ENCODE measurements around the gene RCC2. TPM values are rescaled to one million over a fixed set of nuclear protein-coding genes. Genes with fewer than 3 reads are reported as not detected.
A peak's percentile ranks its signal among the peaks of the same experiment; 100 is the strongest.

RCC2 gene
- polyA plus RNA-seq, 1 donor, result 99.2 TPM

DNA sequence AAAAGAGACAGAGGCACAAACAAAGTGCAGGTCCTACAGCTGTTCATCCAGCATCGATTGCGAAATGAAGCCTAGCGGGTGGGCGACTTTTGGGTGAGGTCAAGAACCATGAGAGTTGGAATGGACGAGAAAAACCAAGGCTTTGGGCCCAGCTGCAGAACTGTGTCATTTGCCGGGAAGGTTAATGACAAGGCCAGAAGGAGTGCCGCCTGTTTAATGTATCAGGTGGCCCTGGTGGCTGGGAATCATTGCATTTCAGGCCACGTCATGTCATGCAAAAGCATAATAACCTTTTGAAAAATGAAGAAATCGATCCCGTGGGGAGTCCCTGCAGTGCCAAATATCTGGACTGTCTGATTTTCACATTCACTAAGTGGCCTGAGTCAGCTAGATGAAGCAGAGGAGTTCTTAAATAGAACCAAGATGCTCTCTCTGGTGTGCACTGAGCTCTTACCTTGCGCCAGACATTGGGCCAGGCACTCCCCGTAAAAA lies 8.1 kb upstream of the RCC2 start:
- DNase-seq, result no peak

DNA sequence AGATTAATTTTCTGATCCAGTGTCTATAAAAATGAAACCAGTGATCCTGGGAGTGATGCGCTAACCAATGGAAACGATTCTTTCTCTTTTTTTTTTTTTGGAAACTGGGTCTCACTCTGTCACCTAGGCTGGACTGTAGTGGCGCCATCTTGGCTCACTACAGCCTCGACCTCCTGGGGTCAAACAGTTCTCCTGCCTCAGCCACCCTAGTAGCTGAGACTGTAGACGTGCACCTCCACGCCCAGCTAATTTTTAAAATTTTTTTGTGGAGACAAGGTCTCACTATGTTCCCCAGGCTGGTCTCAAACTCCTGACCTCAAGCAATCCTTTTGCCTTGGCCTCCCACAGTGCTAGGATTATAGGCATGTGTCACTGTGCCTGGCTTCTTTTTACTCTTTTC lies 3.4 kb upstream of the RCC2 start:
- DNase-seq, result no peak

DNA sequence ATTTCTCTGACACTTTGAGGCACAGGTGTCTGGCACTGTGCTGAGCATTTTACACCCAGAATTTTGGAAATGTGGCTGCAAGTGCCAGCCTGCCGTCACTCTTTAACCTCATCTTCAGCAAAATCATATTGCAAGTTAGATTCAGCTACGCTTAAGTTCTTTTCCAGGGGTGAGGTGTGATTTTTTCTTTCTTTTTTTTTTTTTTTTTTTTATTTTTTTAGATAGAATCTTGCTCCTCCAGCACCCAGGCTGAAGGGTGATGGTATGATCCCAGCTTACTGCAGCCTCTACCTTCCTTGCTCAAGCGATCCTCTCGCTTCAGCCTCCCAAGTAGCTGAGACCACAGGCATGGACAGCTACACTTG lies 2.5 kb upstream of the RCC2 start:
- DNase-seq, result no peak

DNA sequence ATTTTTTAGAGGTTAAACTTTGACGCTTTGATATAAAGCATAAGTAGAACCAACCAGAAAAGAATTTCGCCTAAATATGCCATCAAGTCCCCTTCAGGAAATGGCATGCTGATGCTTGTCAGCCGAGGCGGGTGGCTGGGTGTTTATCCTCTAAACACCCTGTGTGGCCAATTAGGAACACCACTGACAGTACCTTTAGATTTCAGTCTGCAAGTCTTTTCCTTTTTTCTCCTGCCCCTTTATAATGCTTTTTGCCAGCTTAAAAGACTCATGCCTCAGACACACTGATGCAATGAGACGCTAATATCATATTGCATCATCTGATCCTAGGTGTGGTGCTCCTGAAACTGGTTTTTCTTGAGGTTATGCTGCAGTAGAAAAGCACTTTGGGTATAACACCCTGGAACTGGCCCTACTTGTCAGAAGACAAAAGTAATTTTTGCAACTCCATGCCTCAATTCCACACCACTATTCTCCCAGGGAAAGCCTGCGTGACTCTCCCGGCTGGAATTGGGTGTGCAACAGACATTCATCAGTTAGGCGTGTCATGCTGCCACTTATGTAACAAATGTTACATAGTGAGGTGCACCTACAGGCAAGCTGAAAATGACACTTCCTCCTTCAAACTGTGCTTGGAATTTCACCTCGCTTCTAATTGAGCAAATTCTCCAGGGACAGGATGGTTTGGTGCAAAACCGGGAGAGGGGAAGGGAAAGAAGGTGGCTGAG lies 2.0 kb upstream of the RCC2 start:
- no peak for DNase-seq

DNA sequence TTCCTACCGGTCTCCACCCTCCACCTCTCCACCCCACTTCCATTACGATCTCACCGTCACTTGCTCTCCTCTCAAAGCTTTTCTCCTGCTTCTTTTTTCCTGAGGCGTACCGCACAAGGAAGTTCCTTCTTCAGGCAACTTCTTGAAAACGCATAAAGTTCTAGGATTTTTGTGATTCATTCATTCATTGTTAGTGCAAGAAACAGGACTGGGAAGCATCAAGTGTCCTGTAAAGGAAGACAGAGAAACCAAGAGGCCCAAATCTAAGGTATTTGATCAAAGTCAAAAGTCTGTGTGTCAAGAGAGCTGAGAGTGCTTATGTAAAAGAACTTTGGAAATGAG lies 1.3 kb upstream of the RCC2 start:
- DNase-seq, result no peak

DNA sequence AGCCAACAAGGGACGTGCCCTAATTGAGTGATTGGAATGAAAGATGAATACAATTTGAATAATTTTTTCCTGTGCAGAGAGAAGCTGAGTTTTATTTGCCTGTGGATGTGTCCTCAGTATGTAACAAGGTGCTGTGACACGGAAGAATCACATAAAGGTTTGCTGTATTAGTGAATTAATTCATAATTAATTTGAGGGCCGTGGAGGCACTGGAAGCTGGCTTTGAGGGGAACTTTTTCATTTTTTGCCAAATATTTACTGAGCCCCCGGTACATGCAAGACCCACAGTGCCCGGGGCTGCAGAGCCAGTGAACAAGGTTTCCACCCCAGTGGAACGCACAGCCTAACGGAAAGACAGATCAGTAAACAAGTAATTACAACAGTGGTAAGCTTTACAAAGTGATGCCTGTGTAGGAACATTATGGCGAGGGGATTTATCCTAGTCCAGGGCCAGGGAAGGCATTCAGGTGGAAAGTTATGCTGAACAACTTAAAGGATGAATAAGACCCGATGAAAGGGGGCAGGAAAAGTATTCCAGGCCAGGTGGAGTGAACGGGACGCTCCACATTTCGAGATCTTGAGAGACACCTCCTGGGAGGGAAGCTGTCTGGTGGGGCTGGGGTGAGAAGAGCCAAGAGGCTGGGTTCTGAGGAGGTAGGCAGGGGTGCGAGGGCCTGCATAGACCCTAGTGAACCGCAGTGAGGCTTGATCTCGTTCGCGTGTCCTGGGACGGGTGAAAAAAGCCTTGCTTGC lies 773 bp upstream of the RCC2 start:
- DNase-seq, result no peak

DNA sequence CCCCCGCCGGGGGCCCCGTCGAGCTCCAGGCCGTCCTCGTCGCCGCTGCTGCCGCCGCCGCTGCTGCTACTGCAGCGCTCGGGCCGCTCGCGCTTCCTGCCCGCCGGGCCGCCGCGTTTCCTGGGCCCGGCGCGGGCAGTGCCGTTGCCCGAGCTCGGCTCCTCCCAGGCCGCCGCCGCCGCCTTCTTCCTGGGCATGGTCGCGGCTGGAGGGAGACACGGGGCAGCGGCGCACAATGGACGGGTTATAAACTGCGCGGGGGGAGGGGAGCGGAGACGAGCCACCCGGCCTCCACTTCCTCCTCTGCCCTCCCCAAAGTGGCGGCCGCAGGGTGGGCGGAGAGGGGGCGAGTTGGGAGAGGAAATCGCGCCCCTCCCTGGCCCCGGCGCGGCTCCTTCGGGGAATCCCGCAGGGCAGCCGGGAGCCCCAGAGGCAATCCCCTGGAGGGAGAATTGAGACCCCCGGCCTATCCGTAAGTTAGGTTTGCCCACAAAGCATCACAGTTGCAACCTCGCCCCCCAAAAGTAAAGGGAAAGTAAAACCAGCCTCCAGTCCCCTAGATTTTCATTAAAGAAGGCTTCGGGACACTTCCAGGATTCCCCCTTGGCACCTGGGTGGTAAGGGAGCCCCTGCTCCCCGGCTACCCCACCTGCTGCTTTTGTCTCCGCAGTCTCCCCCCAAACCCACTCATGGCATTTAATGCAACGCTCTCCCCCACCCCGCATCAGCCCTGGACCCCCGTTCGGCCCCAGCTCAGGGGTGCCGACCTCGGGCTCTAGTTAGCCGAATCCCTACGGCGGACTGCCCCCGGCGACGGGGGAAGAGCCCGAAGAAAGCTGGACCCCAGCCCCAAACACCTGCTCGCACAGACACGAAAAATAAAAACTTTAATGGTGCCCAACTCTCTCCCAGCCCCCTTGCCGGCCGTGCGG lies 893 bp downstream of the RCC2 start:
- DNase-seq, result peak; percentile 37

DNA sequence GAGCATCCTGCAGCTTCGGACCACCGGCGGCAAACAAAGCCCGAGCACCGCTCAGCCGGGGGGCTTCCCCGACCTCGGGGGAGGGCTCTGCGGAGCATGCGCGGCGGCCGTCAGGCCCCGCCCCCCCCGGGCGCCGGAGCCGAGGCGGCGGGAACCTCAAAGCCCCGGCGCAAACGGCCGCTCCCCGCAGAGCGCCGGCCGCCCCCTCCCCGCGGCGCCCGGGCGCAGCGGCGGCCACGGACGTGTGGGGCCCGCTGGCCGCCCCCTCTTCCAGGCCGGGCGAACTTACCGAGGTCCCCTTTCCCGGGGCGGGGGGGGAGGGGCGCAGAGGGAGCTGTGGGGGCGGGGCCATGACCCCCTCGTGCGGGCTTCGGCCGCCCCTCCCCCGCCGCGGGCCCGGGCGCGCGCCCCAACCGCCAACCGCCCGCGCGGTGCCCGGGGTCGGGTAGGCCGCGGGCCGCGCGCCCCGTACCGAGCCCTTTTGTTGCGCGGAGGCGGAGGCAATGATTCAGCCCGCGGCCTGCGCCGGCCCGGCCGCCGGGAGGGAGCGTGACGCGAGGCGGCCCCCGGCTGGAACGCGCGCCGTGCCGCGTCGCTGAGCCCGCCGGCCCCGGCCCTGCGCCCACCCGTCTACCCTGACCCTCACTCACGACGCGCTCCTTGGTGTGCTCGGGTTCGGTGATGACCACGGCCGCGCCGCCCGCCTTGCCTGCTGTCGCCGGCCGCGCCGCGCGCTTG lies 1.7 kb downstream of the RCC2 start:
- DNase-seq, result no peak

DNA sequence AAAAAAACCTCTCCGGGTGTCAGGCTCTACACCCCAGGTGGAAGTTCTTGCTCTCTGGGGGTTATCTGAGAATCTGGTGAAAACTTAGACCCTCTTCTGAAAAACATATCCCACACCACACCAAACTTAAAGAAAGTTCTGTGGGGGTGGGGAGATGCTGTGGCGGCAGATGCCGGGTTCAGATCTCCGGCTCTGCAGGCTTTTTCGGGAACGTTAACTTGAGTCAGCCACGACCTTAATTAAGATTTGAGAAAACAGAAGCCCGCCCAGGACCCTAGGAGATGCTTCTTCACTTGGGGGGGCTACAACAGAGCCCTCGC lies 2.3 kb downstream of the RCC2 start:
- no peak for DNase-seq

DNA sequence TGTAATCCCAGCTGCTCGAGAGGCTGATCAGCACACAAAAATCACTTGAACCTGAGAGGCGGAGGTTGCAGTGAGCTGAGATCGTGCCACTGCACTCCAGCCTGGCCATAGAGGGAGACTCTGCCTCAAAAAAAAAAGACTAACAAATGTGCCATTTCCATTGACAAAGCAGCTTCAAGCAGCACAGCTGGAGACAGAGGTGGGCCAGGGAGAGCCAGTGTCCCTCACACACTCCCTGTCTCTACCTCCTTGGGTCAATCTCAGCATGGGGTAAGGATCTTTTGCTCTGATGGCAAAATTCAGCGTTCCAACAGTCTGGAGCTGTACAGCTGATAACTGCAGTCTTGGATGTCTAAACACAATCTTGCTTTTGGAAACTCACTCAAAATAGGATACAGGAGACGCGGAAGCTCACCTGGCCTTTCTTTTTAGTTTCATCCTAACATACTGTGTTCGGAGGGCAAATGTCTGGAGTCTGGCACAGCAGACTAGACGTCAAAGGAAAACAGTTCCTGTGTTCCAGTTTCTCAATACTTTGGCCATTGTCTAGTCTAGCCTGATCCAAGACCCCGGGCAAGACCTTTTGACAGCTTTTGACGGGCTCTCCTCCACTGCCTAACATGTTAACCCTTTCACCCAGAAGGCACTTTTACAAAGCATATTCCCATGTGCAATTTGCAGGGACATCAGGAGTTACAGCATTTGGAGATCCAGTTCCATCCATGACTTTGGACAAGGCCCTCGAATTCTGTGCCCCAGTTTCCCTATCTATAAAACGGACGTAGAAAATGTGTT lies 2.9 kb downstream of the RCC2 start:
- DNase-seq, result no peak

DNA sequence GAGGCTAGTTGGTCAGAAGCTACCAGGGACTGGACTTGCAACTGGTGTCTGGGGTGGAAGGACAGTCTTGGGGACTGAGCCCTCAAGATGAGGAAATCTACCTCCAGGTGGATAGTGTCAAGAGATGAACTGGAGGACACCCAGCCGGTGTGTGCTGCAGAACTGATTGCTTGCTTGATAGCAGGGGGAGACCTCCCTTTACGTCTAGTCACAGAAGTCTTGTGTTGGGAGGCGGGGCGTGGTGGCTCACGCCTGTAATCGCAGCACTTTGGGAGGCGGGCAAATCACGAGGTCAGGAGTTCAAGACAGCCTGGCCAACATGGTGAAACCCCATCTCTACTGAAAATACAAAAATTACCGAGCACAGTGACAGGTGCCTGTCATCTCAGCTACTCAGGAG lies 4.9 kb downstream of the RCC2 start:
- DNase-seq, result no peak

DNA sequence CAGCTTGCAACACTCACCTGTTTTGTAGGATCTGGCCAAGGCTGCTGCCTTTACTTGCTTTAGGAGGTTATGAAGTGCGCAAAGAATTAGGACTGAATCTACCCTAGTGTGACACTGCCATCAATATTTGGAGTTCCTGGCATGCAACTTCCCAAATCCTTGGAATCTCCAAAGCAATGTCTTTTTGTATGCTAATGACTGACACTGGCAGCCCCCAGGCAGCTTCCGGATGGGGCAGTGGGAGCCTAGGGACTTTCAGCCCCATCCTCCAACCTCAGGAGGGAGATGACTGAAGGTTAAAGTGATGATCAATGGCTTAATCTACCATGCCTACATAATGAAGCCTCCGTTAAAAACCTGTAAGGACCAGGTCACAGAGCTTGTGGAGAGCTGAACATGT lies 5.5 kb downstream of the RCC2 start:
- no peak for DNase-seq

DNA sequence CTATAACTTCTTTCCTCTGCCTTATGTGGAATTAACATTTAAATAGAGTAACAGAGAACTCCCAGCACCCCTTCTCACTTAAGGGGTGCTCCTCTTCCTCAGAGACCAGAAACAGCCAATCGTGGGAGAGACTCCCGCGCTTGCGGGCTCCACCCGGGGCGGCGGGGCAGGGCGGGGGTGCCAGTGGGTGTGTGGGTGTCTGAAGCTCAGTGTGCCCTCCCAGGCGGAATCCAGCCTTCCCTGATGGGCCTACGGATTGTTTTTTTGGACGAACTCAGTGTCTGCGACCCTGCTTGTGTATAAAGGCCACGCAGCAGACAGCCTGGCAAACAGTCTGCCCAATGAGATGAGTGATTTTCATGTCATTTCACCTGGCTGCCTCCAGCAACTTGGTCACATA lies 6.2 kb downstream of the RCC2 start:
- DNase-seq, result no peak

DNA sequence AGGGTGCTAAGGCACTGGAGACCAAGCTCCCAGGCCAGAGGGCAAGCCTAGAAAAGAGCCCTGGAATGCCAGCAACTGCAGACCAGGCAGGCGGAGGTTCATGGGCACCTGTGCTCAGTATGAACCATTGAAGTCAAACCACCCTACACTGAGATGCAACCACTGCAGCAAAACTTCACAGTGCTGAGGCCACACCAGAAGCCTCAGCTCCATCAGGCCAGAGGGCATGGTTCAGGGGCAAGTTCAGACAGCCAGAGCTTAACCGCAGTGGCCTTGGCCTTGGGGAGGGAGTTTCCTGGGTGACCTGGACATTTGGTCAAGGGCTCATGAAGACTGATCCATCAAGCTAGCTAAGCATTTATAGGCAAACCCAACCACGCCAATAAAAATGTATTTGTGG lies 7.1 kb downstream of the RCC2 start:
- no peak for DNase-seq

DNA sequence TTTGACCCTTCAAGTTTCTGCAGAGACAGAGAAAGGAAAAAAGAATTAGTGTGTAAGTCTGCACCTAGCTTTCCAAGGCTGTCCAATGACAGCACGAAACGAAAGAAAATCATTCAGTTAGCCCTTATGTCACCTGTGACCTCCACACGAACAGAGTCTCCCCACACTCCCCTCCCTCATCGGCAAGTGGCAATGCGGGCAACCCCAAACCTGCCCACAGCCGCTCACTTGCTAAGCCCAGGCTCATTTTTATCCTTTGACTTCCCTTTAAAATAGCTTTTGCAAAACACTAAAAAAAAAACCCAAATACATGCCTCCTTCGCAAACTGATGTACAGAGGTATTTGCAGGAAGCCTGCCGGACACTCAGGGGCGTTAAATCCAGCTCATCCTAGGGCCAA lies 10.3 kb downstream of the RCC2 start:
- no peak for DNase-seq

DNA sequence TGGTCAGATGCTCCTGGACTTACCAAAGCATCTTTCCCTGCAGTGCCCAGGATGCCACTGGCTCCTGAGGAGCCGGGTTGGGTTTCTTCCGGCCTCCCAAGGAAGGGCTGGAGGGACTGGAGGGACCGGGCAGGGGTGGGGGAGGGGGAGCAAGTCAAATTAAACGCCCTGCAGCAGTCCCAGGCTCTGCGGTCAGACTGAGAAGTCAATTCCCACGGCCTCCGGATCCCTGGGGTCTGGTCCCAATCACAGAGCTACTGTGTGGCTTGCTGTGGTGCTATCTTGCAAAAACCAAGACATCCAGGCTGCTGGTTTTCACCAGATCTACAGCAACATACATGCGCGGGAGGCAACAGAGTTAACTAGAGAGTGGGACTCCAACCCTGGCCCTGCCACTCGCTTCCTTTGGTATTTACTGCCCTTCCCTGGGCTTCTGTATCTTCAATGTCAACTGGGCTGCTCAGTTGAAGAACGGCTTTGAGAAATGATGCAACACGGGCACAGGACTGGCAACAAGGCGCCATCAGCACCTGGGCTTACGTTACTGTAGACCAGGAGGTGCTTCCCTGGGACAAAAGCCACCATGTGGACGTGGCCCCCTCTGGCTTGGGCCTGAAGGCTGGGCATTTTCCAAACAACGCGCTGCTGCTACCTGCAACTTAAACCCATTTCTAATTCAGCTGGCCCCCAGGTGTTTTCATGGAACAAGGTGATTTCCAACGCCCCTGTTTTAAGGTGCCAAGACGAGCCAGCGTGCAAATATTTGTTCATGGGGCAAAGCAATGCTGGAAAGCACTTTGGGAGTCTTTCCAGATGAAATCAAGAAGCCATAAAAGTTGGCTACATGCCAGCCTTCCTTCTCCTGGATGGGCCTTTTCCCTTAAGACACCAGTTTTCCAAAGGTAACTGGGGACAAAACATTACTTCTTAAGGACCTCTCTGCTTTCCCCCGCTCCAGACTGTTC lies 11.5 kb downstream of the RCC2 start:
- no peak for DNase-seq

DNA sequence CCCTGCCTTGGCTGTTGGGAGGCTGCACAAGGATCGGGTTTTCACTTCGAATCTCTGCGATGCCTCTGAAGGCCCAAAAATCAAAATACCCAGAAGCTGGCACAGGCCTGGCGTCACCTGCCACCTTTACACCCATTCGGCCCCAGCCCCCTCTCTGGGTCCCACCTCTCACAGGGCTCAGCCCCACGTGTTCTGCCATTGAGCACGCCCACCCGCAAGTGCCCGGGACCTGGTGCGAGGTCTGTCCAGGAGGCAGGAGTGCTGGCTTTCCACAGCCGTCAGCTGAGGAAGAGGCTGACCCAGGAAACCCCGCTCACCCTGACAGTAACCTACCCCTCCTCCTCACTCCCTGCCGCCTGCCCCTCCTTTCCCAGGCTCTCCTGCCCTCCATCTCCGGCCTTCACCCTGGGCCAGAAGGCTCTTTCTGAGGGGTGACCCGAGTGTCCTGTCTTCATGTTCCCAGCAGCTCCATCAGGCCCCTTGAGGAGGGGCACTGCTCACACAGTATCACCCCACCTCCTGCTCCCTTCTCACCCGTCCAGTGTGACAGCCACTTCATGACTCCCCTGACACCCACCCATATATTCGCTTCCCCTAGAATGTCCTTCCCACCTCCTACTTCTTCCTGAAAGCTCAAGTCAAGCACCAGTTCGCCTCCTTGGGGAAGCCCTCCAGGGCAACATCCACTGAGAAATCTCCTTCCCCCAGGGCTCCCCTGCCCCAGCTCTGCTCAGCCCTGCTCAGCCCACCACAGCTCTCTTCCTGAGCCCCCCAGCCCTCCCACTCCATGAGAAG lies 13.5 kb downstream of the RCC2 start:
- DNase-seq, result no peak

DNA sequence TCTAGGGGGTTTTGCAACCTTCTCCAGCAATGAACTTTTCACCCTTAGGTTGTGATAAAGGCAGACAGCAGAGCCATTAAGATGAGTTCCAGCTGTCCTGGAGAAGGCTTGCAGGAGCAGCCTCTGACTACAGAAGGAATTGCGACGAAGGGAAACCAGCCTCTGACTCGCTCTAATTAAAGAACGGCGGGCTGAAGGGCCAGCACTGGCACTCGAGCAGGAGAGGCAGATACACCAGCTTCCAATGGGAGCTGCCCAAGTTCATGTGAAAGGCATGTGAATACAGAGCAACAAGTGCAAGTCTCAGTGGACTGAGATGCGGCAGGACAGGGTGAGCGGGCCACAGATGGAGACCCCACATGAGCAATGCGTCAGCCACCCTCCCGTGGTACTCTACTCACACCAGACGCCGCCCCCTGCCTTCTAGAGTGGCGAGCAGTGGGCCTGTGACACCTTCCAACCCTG lies 15.7 kb downstream of the RCC2 start:
- no peak for DNase-seq

DNA sequence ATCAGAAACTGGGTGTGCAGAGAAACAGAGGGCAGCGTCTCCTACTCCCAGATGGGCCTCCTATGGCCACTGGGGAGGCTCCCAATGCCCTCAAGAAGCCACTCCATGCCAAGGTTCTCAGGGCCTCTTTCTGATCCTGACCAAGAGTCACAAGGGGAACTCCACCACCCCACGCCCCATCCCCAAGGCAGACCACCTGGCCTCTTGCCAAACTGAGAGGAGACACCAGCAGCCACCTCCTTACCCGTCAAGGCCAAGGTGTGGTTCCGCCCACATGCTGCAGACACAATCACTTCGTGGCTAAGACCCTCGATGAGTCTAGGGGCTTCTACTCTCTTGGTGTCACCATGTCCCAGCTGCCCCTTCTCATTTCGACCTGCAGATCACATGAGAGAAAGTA lies 17.0 kb downstream of the RCC2 start:
- no peak for DNase-seq
